Nephron progenitor cell (in vitro differentiated cells): ENCODE results near the gene LRRFIP2.

ENCODE experiments used
- DNase-seq: peaks from one replicate; pipeline ENCODE4 v3.0.0; 2021
- H3K27ac Mint-ChIP-seq: 2 replicates; pipeline ENCODE4 v1.8.0; 2021; ENCODE audit warnings: mild to moderate bottlenecking, moderate library complexity, mixed read lengths
- H3K27me3 Mint-ChIP-seq: 2 replicates; pipeline ENCODE4 v1.8.0; 2021; ENCODE audit warnings: mild to moderate bottlenecking, low read depth, mixed read lengths; ENCODE audit not compliant: poor library complexity
- H3K36me3 Mint-ChIP-seq: 2 replicates; pipeline ENCODE4 v1.8.0; 2021; ENCODE audit warnings: low read depth, mixed read lengths
- H3K4me1 Mint-ChIP-seq: 2 replicates; pipeline ENCODE4 v1.8.0; 2021; ENCODE audit warnings: mixed read lengths
- H3K4me3 Mint-ChIP-seq: 2 replicates; pipeline ENCODE4 v1.8.0; 2021; ENCODE audit warnings: mild to moderate bottlenecking, moderate library complexity, mixed read lengths
- H3K9me3 Mint-ChIP-seq: 2 replicates; pipeline ENCODE4 v1.8.0; 2021; ENCODE audit warnings: mild to moderate bottlenecking, moderate library complexity, mixed read lengths
- TF ChIP-seq, protein P1 (sequence below): fragments of 200-600 bp; sonication (generic); IDR thresholded peaks from 2 replicates; pipeline ENCODE4 v1.5.0; 2021; ENCODE audit warnings: antibody characterized with exemption

Gene LRRFIP2

DNA sequence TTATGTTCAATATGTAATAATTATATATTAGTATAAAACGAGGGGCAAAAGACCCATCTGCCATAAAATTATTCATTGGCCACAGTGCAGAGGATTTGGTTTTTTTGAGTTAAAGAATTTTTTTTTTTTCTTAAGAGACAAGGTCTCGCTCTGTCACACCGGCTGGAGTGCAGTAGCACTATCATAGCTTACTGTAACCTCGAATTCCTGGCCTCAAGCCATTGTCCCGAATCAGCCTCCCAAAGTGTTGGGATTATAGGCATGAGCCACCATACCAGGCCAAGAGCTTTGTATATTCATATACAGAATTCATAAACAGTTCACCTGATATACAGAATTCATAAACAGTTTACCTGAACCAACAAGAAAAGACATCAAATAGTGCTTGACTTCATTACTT, 20.2 kb upstream of the LRRFIP2 start:
- DNase-seq, result no peak
- H3K27ac Mint-ChIP-seq, result peak overlapping the region; percentile 68
- no peak overlapping the region for H3K4me3 Mint-ChIP-seq

DNA sequence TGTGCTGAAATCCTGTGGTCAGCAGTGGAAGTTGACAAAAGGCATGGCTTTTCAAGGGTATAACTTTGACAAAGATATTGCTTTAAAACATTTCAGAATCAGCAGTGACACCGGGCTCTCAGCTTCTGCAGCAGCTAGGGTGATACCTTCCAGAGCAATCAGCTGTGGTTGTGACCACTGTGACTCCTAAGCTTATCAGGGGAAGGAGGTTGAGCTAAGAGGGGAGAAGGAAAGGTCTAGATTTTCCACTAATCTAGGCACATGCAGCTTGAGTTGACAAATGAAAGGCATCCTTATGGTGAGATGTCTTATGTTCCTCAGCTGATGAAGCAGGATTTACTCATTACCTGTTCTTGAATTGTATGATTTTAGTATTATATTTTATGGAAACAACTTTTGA, 16.3 kb upstream of the LRRFIP2 start:
- DNase-seq, result no peak
- Mint-ChIP-seq H3K27me3 (no peaks in the 10 kb centered on the region), H3K36me3 (peaks cover 13% of the 10 kb centered on the region), H3K4me1 (peaks cover 27% of the 10 kb centered on the region), H3K27ac (peak overlapping the region; percentile 68), H3K4me3 (no peak overlapping the region), H3K9me3 (peaks cover 19% of the 10 kb centered on the region)
- TF ChIP-seq, protein P1, sequence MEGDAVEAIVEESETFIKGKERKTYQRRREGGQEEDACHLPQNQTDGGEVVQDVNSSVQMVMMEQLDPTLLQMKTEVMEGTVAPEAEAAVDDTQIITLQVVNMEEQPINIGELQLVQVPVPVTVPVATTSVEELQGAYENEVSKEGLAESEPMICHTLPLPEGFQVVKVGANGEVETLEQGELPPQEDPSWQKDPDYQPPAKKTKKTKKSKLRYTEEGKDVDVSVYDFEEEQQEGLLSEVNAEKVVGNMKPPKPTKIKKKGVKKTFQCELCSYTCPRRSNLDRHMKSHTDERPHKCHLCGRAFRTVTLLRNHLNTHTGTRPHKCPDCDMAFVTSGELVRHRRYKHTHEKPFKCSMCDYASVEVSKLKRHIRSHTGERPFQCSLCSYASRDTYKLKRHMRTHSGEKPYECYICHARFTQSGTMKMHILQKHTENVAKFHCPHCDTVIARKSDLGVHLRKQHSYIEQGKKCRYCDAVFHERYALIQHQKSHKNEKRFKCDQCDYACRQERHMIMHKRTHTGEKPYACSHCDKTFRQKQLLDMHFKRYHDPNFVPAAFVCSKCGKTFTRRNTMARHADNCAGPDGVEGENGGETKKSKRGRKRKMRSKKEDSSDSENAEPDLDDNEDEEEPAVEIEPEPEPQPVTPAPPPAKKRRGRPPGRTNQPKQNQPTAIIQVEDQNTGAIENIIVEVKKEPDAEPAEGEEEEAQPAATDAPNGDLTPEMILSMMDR, result no peak

More for the DNA sequence above, 20.2 kb upstream of the LRRFIP2 start:
- TF ChIP-seq, protein P1, result no peak
- Mint-ChIP-seq H3K36me3 (peaks cover 14% of the 10 kb centered on the region), H3K4me1 (peaks cover 60% of the 10 kb centered on the region), H3K27me3 (no peaks in the 10 kb centered on the region), H3K9me3 (peaks cover 33% of the 10 kb centered on the region)

DNA sequence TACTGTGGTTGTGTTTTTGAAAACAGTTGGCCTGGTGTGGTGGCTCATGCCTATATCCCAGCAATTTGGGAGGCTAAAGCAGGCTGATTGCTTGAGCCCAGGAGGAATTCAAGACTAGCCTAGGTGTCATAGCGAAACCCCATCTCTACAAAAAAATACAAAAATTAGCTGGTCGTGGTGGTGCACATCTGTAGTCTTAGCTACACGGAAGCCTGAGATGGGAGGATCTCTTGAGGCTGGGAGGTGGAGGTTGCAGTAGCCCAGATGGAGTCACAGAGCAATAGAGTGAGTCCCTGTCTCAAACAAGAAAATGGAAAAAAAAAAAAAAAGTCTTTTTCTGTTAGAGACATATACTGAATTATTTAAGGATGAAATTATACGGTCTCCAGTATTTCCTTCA, 14.7 kb upstream of the LRRFIP2 start:
- H3K27me3 Mint-ChIP-seq, result no peaks in the 10 kb centered on the region
- H3K36me3 Mint-ChIP-seq, result peaks cover 7% of the 10 kb centered on the region
- H3K9me3 Mint-ChIP-seq, result peaks cover 6% of the 10 kb centered on the region
- TF ChIP-seq, protein P1, result no peak
- peak overlapping the region; percentile 77 for H3K27ac Mint-ChIP-seq
- peaks cover 18% of the 10 kb centered on the region for H3K4me1 Mint-ChIP-seq
- no peak overlapping the region for H3K4me3 Mint-ChIP-seq
- no peak for DNase-seq

DNA sequence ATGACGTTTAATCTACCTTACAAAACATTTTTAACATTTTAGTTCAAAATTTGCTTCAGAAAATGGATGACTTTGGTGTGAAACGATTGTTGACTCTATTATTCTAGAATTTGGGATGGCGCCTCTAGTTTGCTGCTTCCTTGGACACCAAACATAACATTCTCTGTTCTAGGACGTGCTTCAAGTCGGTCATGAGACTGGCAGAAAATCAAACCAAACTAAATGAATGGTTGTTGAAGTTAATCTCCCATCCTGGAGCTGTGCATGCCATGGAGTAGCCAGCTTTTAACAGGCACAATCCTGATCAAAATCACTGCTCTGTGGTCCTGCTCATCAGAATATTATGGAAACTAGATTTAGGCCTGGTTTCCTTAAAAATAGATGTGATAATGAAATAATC, 9.6 kb upstream of the LRRFIP2 start:
- DNase-seq, result no peak
- TF ChIP-seq, protein P1, result no peak
- H3K27me3 Mint-ChIP-seq, result no peaks in the 10 kb centered on the region
- H3K4me3 Mint-ChIP-seq, result no peak overlapping the region
- peak overlapping the region; percentile 72 for H3K27ac Mint-ChIP-seq
- peaks cover 25% of the 10 kb centered on the region for H3K4me1 Mint-ChIP-seq
- no peaks in the 10 kb centered on the region for H3K9me3 Mint-ChIP-seq
- H3K36me3 Mint-ChIP-seq, result peaks cover 6% of the 10 kb centered on the region

DNA sequence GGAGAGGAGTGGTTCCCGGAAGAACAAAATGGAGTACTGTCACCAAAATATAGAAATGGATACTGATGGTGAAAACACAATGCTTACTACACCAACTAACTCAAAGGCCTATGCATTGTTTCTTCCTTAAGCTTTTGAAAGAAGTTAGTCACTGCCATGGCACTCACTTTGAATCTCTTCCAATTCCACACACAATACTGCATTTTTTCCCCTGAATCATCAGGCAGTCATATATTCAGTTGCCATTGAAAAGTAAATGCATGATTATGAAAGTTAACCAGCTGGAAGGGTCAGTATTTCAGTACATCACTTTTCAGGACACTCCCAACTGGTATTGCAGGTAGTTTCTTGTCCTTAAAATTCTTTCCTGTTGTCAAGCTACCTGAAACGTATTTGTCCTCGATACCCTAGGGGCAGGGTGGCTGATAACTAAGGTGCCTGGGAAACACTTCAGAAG, 9.0 kb upstream of the LRRFIP2 start:
- Mint-ChIP-seq H3K27me3 (no peaks in the 10 kb centered on the region), H3K9me3 (no peaks in the 10 kb centered on the region), H3K36me3 (peaks cover 6% of the 10 kb centered on the region), H3K4me1 (peaks cover 27% of the 10 kb centered on the region), H3K4me3 (no peak overlapping the region), H3K27ac (no peak overlapping the region)
- TF ChIP-seq, protein P1, result no peak
- DNase-seq, result no peak

DNA sequence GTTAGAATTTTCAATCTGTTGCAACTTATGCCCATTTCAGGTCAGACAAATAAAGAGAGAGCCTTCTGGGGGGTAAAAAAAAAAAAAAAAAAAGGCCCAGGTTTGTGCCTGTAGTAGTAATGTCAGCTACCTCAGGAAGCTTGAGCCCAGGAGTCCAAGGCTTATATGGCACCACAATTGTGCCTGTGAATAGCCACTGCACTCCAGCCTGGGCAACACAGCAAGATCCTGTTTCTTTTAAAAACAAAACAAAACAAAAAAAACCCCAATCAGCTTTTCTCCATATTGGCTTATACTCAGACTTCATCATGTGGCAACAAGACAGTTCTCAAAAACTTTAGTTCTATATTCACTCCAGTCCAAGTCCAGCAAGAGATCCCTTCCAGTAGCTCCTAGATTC, 8.4 kb upstream of the LRRFIP2 start:
- H3K4me3 Mint-ChIP-seq, result no peak overlapping the region
- DNase-seq, result no peak
- no peaks in the 10 kb centered on the region for H3K9me3 Mint-ChIP-seq
- TF ChIP-seq, protein P1, result no peak
- no peaks in the 10 kb centered on the region for H3K27me3 Mint-ChIP-seq
- H3K4me1 Mint-ChIP-seq, result peaks cover 33% of the 10 kb centered on the region
- peaks cover 6% of the 10 kb centered on the region for H3K36me3 Mint-ChIP-seq
- no peak overlapping the region for H3K27ac Mint-ChIP-seq
